ENCODE measurements around the gene YIF1A.
A peak's percentile ranks its signal among the peaks of the same experiment; 100 is the strongest.
"Not testable (repeated sequence)": the region's sequence is repeated elsewhere in the genome, so short reads cannot be mapped to it uniquely, and the experiment has no call there.

Gene YIF1A

GRCh38 chr11:66326261-66327111 lies 37.5 kb upstream of the YIF1A start:
- DNase-seq = no peak

GRCh38 chr11:66325263-66325671 lies 36.3 kb upstream of the YIF1A start:
- DNase-seq = peak; percentile 19

- no peak for DNase-seq
Measured at GRCh38 chr11:66324664-66325063, 35.7 kb upstream of the YIF1A start.

- DNase-seq = no peak
Measured at GRCh38 chr11:66323684-66324083, 34.7 kb upstream of the YIF1A start.

- no peak for DNase-seq
Measured at GRCh38 chr11:66322732-66323427, 33.9 kb upstream of the YIF1A start.

- no peak for DNase-seq
Measured at GRCh38 chr11:66321606-66322005, 32.7 kb upstream of the YIF1A start.

GRCh38 chr11:66320748-66321147 lies 31.8 kb upstream of the YIF1A start:
- DNase-seq = not testable (repeated sequence)

GRCh38 chr11:66320289-66320688 lies 31.3 kb upstream of the YIF1A start:
- not testable (repeated sequence) for DNase-seq

GRCh38 chr11:66318600-66318970 lies 29.6 kb upstream of the YIF1A start:
- no peak for DNase-seq

GRCh38 chr11:66317723-66318599 lies 29.0 kb upstream of the YIF1A start:
- no peak for DNase-seq

- DNase-seq = no peak
Measured at GRCh38 chr11:66317322-66317722, 28.4 kb upstream of the YIF1A start.

GRCh38 chr11:66316849-66317251 lies 27.9 kb upstream of the YIF1A start, which contains the start of gene CD248:
Gene CD248, minus strand, starts transcription at chr11:66317044. Its CDS starts 17 bp downstream, at chr11:66317027.
- no peak for DNase-seq

GRCh38 chr11:66315921-66316811 lies 27.2 kb upstream of the YIF1A start:
- DNase-seq = no peak

- DNase-seq = no peak
Measured at GRCh38 chr11:66315498-66315885, 26.5 kb upstream of the YIF1A start.

GRCh38 chr11:66314561-66315497 lies 25.9 kb upstream of the YIF1A start:
- no peak for DNase-seq

- no peak for DNase-seq
Measured at GRCh38 chr11:66314186-66314501, 25.2 kb upstream of the YIF1A start.

- DNase-seq = no peak
Measured at GRCh38 chr11:66313321-66314185, 24.6 kb upstream of the YIF1A start.

- DNase-seq = peak; percentile 86
Measured at GRCh38 chr11:66312549-66313320, 23.8 kb upstream of the YIF1A start.

GRCh38 chr11:66311965-66312548 lies 23.1 kb upstream of the YIF1A start:
- peak; percentile 79 for DNase-seq

Data from NCI-H524 treated with DMSO at 0.1 percent for 48 hours (cell line).